Right lobe of liver (tissue), 6 donors: Measurements from ENCODE around the gene MINAR2. TPM values are rescaled to one million over a fixed set of nuclear protein-coding genes. Genes with fewer than 3 reads are reported as not detected.
A peak's percentile ranks its signal among the peaks of the same experiment; 100 is the strongest.

Experiments
- ATAC-seq, 4 donors: fragments of 200-7000 bp; cut with Tn5 transposase; one replicate each; pipeline ENCODE4 v1.9.1; 2020; ENCODE audit warnings: mild to moderate bottlenecking in 4 of 4, moderate library complexity in 4 of 4
- DNase-seq, 3 donors: peaks; one replicate each; pipeline ENCODE4 v3.0.0-alpha.2; 2020
- H3K27ac ChIP-seq, 3 donors: fragments of 200-600 bp; one replicate each; pipeline ENCODE4 v1.8.0; 2022
- H3K27me3 ChIP-seq, 2 donors: fragments of 200-600 bp; one replicate each; pipeline ENCODE4 v1.8.0; 2022
- H3K36me3 ChIP-seq, 4 donors: fragments of 200-600 bp; sonication (generic) in 1 of 4; one replicate each; pipeline versions ENCODE4 v1.5.1 to v1.8.0; 2017 to 2022; ENCODE audit warnings: control low read depth in 1 of 4
- H3K4me1 ChIP-seq, 4 donors: fragments of 200-600 bp; sonication (generic) in 1 of 4; one replicate each; pipeline versions ENCODE4 v1.5.1 to v1.8.0; 2017 to 2022; ENCODE audit warnings: control low read depth in 1 of 4
- H3K4me3 ChIP-seq, 3 donors: fragments of 200-600 bp; one replicate each; pipeline ENCODE4 v1.8.0; 2022
- H3K9me3 ChIP-seq, 4 donors: fragments of 200-600 bp; sonication (generic) in 1 of 4; one replicate each; pipeline versions ENCODE4 v1.5.1 to v1.8.0; 2017 to 2022; ENCODE audit warnings: control low read depth in 1 of 4
- CTCF ChIP-seq, 4 donors: fragments of 200-600 bp in 3 of 4; fragments of 450-650 bp in 1 of 4; IDR thresholded peaks; one replicate each; pipeline versions ENCODE4 v1.5.1 to v1.8.0; 2016 to 2022; ENCODE audit warnings: antibody characterized with exemption in 4 of 4, mild to moderate bottlenecking in 2 of 4
- POLR2A ChIP-seq: fragments of 450-650 bp; IDR thresholded peaks from one replicate; pipeline ENCODE4 v1.6.1; 2017; ENCODE audit warnings: antibody characterized with exemption, mild to moderate bottlenecking
- WGBS: methylation state at CpG from one replicate; pipeline ENCODE4 v1.1.6; 2018; ENCODE audit warnings: low coverage, low lambda C conversion rate; ENCODE audit not compliant: insufficient coverage; ENCODE audit errors: missing lambda C conversion rate; 5-methylcytosine and 5-hydroxymethylcytosine counted together
- intact Hi-C, 2 donors: fragments of 100-400 bp; cut with DNase I; formaldehyde crosslinking; loops; one replicate each; pipeline versions ENCODE4 v1.11.2 to v1.14.1; 2022
- total RNA-seq, 6 experiments: library from RNA; depleted of rRNA in 2 of 6; stranded (reverse); fragments of >200 nt in 2 of 6; fragmentation: NEBNext Ultra II Directional in 3 of 6; extraction: Animal tissue kit (Norgen Biotek cat#: 25700) in 3 of 6; gene quantifications; one replicate each; pipeline versions ENCODE4 v1.1.0 to v1.2.4, GENCODE V29; 2016 to 2023
- donor health status: DM: no; HTN: yes; CAD: no.
- donor health status: DM: no; HTN: no; CAD: no.
- donor health status: DM: no; HTN: no; CAD: no.
- donor health status: DM: no; HTN: yes; CAD: no.
- donor health status: DM: no; HTN: yes; CAD: no.

MINAR2 gene
- total RNA-seq, 6 experiments from 2014 or later, result not detected

GRCh38 chr5:129768735-129769134, 20.8 kb downstream of the MINAR2 start:
- intact Hi-C loops, result no loop called here
- H3K4me3 ChIP-seq, result no peak overlapping the region
- 55% methylated on average over 6 of the region's 6 CpGs for WGBS
- H3K36me3 ChIP-seq, result no peaks in the 10 kb centered on the region
- H3K9me3 ChIP-seq, result no peaks in the 10 kb centered on the region
- ATAC-seq (no peak), DNase-seq (no peak)
- no peaks in the 10 kb centered on the region for H3K27me3 ChIP-seq
- no peaks in the 10 kb centered on the region for H3K4me1 ChIP-seq
- no peak overlapping the region for H3K27ac ChIP-seq
- TF ChIP-seq POLR2A, result no peak
- no peak for TF ChIP-seq CTCF (IDR thresholded peaks at IDR 0.05)

GRCh38 chr5:129770024-129770820, 22.3 kb downstream of the MINAR2 start:
- intact Hi-C loops, result no loop called here
- H3K27me3 ChIP-seq, result no peaks in the 10 kb centered on the region
- 47% methylated on average over 5 of the region's 5 CpGs for WGBS
- TF ChIP-seq POLR2A (no peak), CTCF (IDR thresholded peaks at IDR 0.05) (no peak)
- no peaks in the 10 kb centered on the region for H3K9me3 ChIP-seq
- H3K27ac ChIP-seq, result no peak overlapping the region
- H3K4me1 ChIP-seq, result no peaks in the 10 kb centered on the region
- DNase-seq (no peak), ATAC-seq (no peak)
- no peak overlapping the region for H3K4me3 ChIP-seq
- no peaks in the 10 kb centered on the region for H3K36me3 ChIP-seq

GRCh38 chr5:129771058-129771838, 23.4 kb downstream of the MINAR2 start:
- peak in 2 of 3 donors; percentile 32 to 62 for DNase-seq

GRCh38 chr5:129773376-129773775, 25.5 kb downstream of the MINAR2 start:
- Histone ChIP-seq H3K4me3 (no peak overlapping the region), H3K9me3 (no peaks in the 10 kb centered on the region), H3K27ac (no peak overlapping the region), H3K4me1 (no peaks in the 10 kb centered on the region), H3K36me3 (no peaks in the 10 kb centered on the region), H3K27me3 (no peaks in the 10 kb centered on the region)
- TF ChIP-seq CTCF (IDR thresholded peaks at IDR 0.05), result no peak
- WGBS, result 71% methylated on average over 5 of the region's 5 CpGs
- ATAC-seq (no peak), DNase-seq (no peak)
- intact Hi-C loops, result no loop called here

More at GRCh38 chr5:129771058-129771838, 23.4 kb downstream of the MINAR2 start:
- H3K27me3 ChIP-seq, result no peaks in the 10 kb centered on the region
- H3K36me3 ChIP-seq, result no peaks in the 10 kb centered on the region
- no peak overlapping the region for H3K4me3 ChIP-seq
- no peaks in the 10 kb centered on the region for H3K4me1 ChIP-seq
- 13% methylated on average over 7 of the region's 9 CpGs for WGBS
- peak; percentile 84 to 87 (median 86) for ATAC-seq
- intact Hi-C loops, result no loop called here
- no peaks in the 10 kb centered on the region for H3K9me3 ChIP-seq
- TF ChIP-seq CTCF (IDR thresholded peaks at IDR 0.05), result peak; percentile 74 to 80 (median 78)
- TF ChIP-seq POLR2A, result no peak
- no peak overlapping the region for H3K27ac ChIP-seq
